GM23248 (cell line): ENCODE results near the gene LDLRAD2.

Experiments used
- EZH2 ChIP-seq: fragments of 200-600 bp; sonication (generic); IDR thresholded peaks from 2 replicates; pipeline ENCODE4 v1.6.1; 2018; ENCODE audit warnings: antibody characterized with exemption, mild to moderate bottlenecking; ENCODE audit not compliant: insufficient read depth, poor library complexity, severe bottlenecking
- EZH2phosphoT487 ChIP-seq: fragments of 200-600 bp; sonication (generic); IDR thresholded peaks from 2 replicates; pipeline ENCODE4 v1.6.1; 2018; ENCODE audit warnings: antibody characterized with exemption, moderate library complexity, mild to moderate bottlenecking, low read depth; ENCODE audit not compliant: insufficient read depth

DNA sequence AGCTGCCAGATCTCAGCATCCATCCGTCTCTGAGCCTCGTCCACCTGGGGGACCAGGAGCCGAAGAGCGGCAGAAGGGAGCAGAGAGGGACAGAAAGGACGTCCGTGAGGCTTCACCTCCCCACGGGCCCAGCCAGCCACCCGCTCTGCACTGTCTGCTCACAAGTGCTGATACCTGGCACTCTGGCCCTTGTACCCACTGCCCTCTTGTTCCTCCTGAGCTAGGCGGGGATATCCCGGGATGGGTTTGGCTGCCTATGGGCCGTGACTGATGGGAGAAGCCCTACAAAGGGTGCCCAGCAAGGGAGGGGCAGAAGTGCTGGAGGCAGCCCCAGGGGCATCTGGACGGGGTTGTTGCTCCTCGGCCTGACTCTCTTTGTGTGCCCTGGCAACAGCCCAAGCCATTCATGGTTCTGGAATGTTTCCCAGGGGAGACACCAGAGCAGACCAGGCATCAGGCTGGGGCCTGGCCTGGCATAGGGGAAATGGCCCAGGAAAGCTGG lies 57.6 kb downstream of the LDLRAD2 start:
- TF ChIP-seq EZH2phosphoT487 (no peak), EZH2 (no peak)
